ENCODE data around the gene ABHD14A.

The ABHD14A gene

GRCh38 chr3:51977446-51978142 is 2.7 kb downstream of the ABHD14A start:
- Histone ChIP-seq H3K9me3 (ENCODE audit: control insufficient read depth, low read length) (no peaks in the 10 kb centered on the region), H3K4me2 (ENCODE audit: low read length) (no peak overlapping the region), H3K4me1 (peaks cover 18% of the 10 kb centered on the region), H3K27ac (no peak overlapping the region), H3K36me3 (ENCODE audit: control insufficient read depth, insufficient read depth, low read length) (no peaks in the 10 kb centered on the region), H3K9ac (no peak overlapping the region), H2AFZ (no peak overlapping the region), H3K79me2 (peaks cover 8% of the 10 kb centered on the region), H3K27me3 (ENCODE audit: control insufficient read depth, insufficient read depth, low read length) (no peaks in the 10 kb centered on the region), H3K4me3 (ENCODE audit: low read depth, low read length) (no peak overlapping the region)
- no peak for TF ChIP-seq CTCF (IDR thresholded peaks at IDR 0.05)

GRCh38 chr3:51978143-51978502 is 3.3 kb downstream of the ABHD14A start:
- Histone ChIP-seq H3K9me3 (ENCODE audit: control insufficient read depth, low read length) (no peaks in the 10 kb centered on the region), H3K4me1 (peaks cover 19% of the 10 kb centered on the region), H3K79me2 (peaks cover 8% of the 10 kb centered on the region), H3K27me3 (ENCODE audit: control insufficient read depth, insufficient read depth, low read length) (no peaks in the 10 kb centered on the region), H3K9ac (no peak overlapping the region), H3K36me3 (ENCODE audit: control insufficient read depth, insufficient read depth, low read length) (no peaks in the 10 kb centered on the region), H2AFZ (no peak overlapping the region), H3K27ac (no peak overlapping the region), H3K4me2 (ENCODE audit: low read length) (no peak overlapping the region), H3K4me3 (ENCODE audit: low read depth, low read length) (no peak overlapping the region)
- TF ChIP-seq CTCF (IDR thresholded peaks at IDR 0.05) = no peak

- Histone ChIP-seq H3K4me3 (ENCODE audit: low read depth, low read length) (no peak overlapping the region), H3K27ac (no peak overlapping the region), H3K9me3 (ENCODE audit: control insufficient read depth, low read length) (no peaks in the 10 kb centered on the region), H3K27me3 (ENCODE audit: control insufficient read depth, insufficient read depth, low read length) (no peaks in the 10 kb centered on the region), H3K79me2 (peaks cover 8% of the 10 kb centered on the region), H3K9ac (no peak overlapping the region), H2AFZ (no peak overlapping the region), H3K4me1 (peaks cover 13% of the 10 kb centered on the region), H3K36me3 (ENCODE audit: control insufficient read depth, insufficient read depth, low read length) (no peaks in the 10 kb centered on the region), H3K4me2 (ENCODE audit: low read length) (no peak overlapping the region)
- no peak for TF ChIP-seq CTCF (IDR thresholded peaks at IDR 0.05)
Observed at GRCh38 chr3:51980253-51980652, 5.4 kb downstream of the ABHD14A start.

GRCh38 chr3:51982352-51982837 is 7.5 kb downstream of the ABHD14A start:
- Histone ChIP-seq H3K4me3 (ENCODE audit: low read depth, low read length) (peak overlapping the region; percentile 70), H3K79me2 (peaks cover 8% of the 10 kb centered on the region), H3K36me3 (ENCODE audit: control insufficient read depth, insufficient read depth, low read length) (no peaks in the 10 kb centered on the region), H3K9me3 (ENCODE audit: control insufficient read depth, low read length) (no peaks in the 10 kb centered on the region), H2AFZ (peak overlapping the region; percentile 78), H3K4me2 (ENCODE audit: low read length) (peak overlapping the region; percentile 80), H3K4me1 (peaks cover 9% of the 10 kb centered on the region), H3K9ac (no peak overlapping the region), H3K27ac (peak overlapping the region; percentile 91), H3K27me3 (ENCODE audit: control insufficient read depth, insufficient read depth, low read length) (no peaks in the 10 kb centered on the region)
- peak; percentile 49 for TF ChIP-seq CTCF (IDR thresholded peaks at IDR 0.05)

All from parathyroid adenoma (tissue), 2 donors.